GM23248 (cell line): ENCODE data around the gene PHF21A.

Experiments used
- EZH2 ChIP-seq: fragments of 200-600 bp; sonication (generic); IDR thresholded peaks from 2 replicates; pipeline ENCODE4 v1.6.1; 2018; ENCODE audit warnings: antibody characterized with exemption, mild to moderate bottlenecking; ENCODE audit not compliant: insufficient read depth, poor library complexity, severe bottlenecking
- EZH2phosphoT487 ChIP-seq: fragments of 200-600 bp; sonication (generic); IDR thresholded peaks from 2 replicates; pipeline ENCODE4 v1.6.1; 2018; ENCODE audit warnings: antibody characterized with exemption, moderate library complexity, mild to moderate bottlenecking, low read depth; ENCODE audit not compliant: insufficient read depth

GRCh38 chr11:46122945-46123715 is 1.9 kb upstream of the PHF21A start:
- TF ChIP-seq EZH2 (no peak), EZH2phosphoT487 (no peak)
